Fibroblast of the aortic adventitia (primary cell): Measurements from ENCODE around the gene FSIP1. TPM values are rescaled to one million over a fixed set of nuclear protein-coding genes. Genes with fewer than 3 reads are reported as not detected.

Experiments used
- DNase-seq: peaks from one replicate; pipeline ENCODE4 v3.0.0-alpha.2; 2010; ENCODE audit warnings: low read depth
- H3K4me3 ChIP-seq: 2 replicates; pipeline ENCODE4 v1.5.1; 2011; ENCODE audit warnings: low read depth, mild to moderate bottlenecking, control low read depth, low read length, moderate library complexity
- total RNA-seq: library from RNA; depleted of rRNA; stranded (reverse); fragments of >200 nt; gene quantifications from 2 replicates; pipeline ENCODE4 v1.2.3, GENCODE V29; 2012; ENCODE audit warnings: low replicate concordance
- TF ChIP-seq, protein P1 (sequence below): IDR thresholded peaks from 2 replicates; pipeline ENCODE4 v1.5.1; 2011; ENCODE audit warnings: mild to moderate bottlenecking, low read length, control low read depth, inconsistent platforms; ENCODE audit not compliant: insufficient read depth

Gene FSIP1
- total RNA-seq, 1 donor, result 4.2 TPM

- H3K4me3 ChIP-seq, result no peak overlapping the region
- DNase-seq, result no peak
- TF ChIP-seq, protein P1, sequence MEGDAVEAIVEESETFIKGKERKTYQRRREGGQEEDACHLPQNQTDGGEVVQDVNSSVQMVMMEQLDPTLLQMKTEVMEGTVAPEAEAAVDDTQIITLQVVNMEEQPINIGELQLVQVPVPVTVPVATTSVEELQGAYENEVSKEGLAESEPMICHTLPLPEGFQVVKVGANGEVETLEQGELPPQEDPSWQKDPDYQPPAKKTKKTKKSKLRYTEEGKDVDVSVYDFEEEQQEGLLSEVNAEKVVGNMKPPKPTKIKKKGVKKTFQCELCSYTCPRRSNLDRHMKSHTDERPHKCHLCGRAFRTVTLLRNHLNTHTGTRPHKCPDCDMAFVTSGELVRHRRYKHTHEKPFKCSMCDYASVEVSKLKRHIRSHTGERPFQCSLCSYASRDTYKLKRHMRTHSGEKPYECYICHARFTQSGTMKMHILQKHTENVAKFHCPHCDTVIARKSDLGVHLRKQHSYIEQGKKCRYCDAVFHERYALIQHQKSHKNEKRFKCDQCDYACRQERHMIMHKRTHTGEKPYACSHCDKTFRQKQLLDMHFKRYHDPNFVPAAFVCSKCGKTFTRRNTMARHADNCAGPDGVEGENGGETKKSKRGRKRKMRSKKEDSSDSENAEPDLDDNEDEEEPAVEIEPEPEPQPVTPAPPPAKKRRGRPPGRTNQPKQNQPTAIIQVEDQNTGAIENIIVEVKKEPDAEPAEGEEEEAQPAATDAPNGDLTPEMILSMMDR, result no peak
Measured at GRCh38 chr15:39735120-39735717, 47.4 kb downstream of the FSIP1 start.

GRCh38 chr15:39731266-39731665, 51.4 kb downstream of the FSIP1 start:
- TF ChIP-seq, protein P1, result no peak
- no peak for DNase-seq

DNA sequence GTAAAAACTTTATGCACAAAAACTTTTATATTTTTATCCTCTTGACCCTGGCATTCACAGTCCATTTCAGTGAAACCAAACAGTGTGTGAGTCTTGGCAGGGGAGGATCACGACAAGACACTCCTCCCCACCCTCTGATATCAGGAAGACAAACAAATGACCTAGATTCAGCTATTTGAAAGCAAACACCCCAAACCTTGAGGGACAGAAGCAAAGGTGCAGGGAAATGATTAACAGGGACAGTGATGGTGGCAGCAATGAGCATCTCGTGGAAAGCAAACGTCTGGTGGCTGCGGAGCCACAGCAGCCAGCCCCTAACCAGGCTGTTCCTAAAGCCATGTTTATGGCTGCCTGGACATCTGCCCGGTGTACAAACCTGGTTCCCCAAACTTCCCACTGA, 52.1 kb downstream of the FSIP1 start:
- TF ChIP-seq, protein P1, result no peak
- DNase-seq, result no peak
- no peak overlapping the region for H3K4me3 ChIP-seq

More at GRCh38 chr15:39731266-39731665, 51.4 kb downstream of the FSIP1 start:
- H3K4me3 ChIP-seq, result no peak overlapping the region

GRCh38 chr15:39729500-39729899, 53.1 kb downstream of the FSIP1 start:
- TF ChIP-seq, protein P1, result no peak
- no peak overlapping the region for H3K4me3 ChIP-seq
- DNase-seq, result no peak

DNA sequence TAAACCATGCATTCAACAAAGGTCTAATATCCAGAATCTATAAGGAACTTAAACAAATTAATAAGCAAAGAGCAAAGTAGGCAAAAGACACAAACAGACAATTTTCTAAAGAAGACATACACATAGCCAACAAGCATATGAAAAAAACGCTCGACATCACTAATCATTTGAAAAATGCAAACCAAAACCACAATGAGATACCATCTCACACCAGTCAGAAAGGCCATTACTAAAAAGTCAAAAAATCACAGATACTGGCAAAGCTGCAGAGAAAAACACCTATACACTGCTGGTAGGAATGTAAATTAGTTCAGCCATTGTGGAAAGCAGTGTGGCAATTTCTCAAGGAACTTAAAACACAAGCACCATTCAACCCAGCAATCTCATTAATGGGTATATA, 53.8 kb downstream of the FSIP1 start:
- DNase-seq, result no peak
- TF ChIP-seq, protein P1, result no peak
- no peak overlapping the region for H3K4me3 ChIP-seq

GRCh38 chr15:39721893-39722292, 60.7 kb downstream of the FSIP1 start:
- no peak overlapping the region for H3K4me3 ChIP-seq
- DNase-seq, result no peak
- TF ChIP-seq, protein P1, result no peak
